ENCODE data around the gene IRX2.

IRX2 gene

GRCh38 chr5:2740051-2740875 lies 11.2 kb downstream of the IRX2 start:
- no peak for DNase-seq

- DNase-seq = no peak
These were observed 12.0 kb downstream of the IRX2 start for GRCh38 chr5:2739360-2740050.

GRCh38 chr5:2738700-2739359 lies 12.6 kb downstream of the IRX2 start:
- DNase-seq = no peak

- DNase-seq = no peak
These were observed 13.2 kb downstream of the IRX2 start for GRCh38 chr5:2738156-2738699.

GRCh38 chr5:2737273-2738155 lies 14.0 kb downstream of the IRX2 start:
- DNase-seq = no peak

- DNase-seq = no peak
These were observed 14.6 kb downstream of the IRX2 start for GRCh38 chr5:2736872-2737271.

GRCh38 chr5:2735996-2736395 lies 15.5 kb downstream of the IRX2 start:
- no peak for DNase-seq

- no peak for DNase-seq
These were observed 18.6 kb downstream of the IRX2 start for GRCh38 chr5:2732850-2733249.

- no peak for DNase-seq
These were observed 19.5 kb downstream of the IRX2 start for GRCh38 chr5:2732004-2732403.

GRCh38 chr5:2729189-2729588 lies 22.3 kb downstream of the IRX2 start:
- no peak for DNase-seq

GRCh38 chr5:2727550-2727949 lies 23.9 kb downstream of the IRX2 start:
- DNase-seq = no peak

GRCh38 chr5:2725980-2726765 lies 25.3 kb downstream of the IRX2 start:
- DNase-seq = no peak

GRCh38 chr5:2724831-2725230 lies 26.6 kb downstream of the IRX2 start:
- DNase-seq = no peak

GRCh38 chr5:2724031-2724581 lies 27.4 kb downstream of the IRX2 start:
- no peak for DNase-seq

GRCh38 chr5:2722901-2723300 lies 28.6 kb downstream of the IRX2 start:
- DNase-seq = no peak

GRCh38 chr5:2721385-2722138 lies 29.9 kb downstream of the IRX2 start:
- DNase-seq = no peak

- DNase-seq = no peak
These were observed 32.1 kb downstream of the IRX2 start for GRCh38 chr5:2719332-2719731.

- DNase-seq = no peak
These were observed 33.4 kb downstream of the IRX2 start for GRCh38 chr5:2718115-2718514.

GRCh38 chr5:2715856-2716255 lies 35.6 kb downstream of the IRX2 start:
- DNase-seq = no peak

- DNase-seq = no peak
These were observed 36.7 kb downstream of the IRX2 start for GRCh38 chr5:2714805-2715204.

GRCh38 chr5:2714026-2714425 lies 37.5 kb downstream of the IRX2 start:
- DNase-seq = no peak

Data from stimulated activated CD4-positive, alpha-beta T cell treated with anti-CD3 and anti-CD28 coated beads, Interleukin-2, amount 100 ng/mL, for 48 hours (primary cell).